NCI-H226 (cell line): ENCODE results near the gene CRAT.

Experiments
- DNase-seq: peaks from one replicate; pipeline ENCODE4 v3.0.0-alpha.2; 2015

The CRAT gene

DNA sequence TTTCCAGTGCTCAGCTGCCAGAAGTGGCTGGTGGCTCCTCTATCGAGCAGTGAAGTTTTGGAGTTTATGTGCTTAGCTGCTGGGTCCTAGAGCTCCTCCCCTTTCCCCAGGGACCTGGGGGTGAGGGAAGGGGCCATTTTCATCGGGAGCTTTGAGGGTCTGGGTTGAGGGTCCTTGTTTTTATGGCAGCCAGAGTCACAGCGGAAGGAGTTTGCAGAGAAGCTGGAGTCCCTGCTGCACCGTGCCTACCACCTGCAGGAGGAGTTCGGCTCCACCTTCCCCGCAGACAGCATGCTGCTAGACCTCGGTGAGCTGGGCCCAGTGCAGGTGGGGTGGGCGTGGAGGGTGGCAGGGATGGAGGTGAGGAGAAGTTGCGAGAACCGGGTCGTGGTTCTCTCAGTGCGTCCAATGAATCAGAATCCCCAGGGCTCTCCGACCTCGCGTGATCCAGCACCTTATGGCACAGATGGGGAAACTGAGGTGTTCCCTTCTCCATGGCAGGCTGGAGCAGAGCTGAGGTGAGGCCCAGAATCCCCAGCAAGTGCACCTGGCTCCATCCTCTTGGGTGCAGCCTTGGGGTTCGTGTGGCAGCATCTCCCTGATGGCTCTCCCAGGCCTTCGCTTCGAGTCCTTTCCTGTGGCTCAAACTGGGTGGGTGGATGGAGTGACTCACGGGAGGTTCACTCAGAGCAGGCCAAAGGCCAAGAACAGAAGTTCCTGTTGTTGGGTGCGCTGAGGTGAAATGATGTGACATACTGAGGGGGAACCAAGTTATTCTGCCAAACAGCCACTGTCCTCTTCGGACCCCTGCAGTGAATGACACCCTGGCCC, 51.4 kb downstream of the CRAT start:
- no peak for DNase-seq

- DNase-seq = no peak
Observed at GRCh38 chr9:129054163-129054851, 56.3 kb downstream of the CRAT start.

- DNase-seq = no peak
Observed at GRCh38 chr9:129053020-129053419, 57.6 kb downstream of the CRAT start.

- DNase-seq = peak; percentile 31
Observed at GRCh38 chr9:129052592-129052991, 58.0 kb downstream of the CRAT start.
